ENCODE measurements around the gene RXRA.
"Not testable (repeated sequence)": the region's sequence is repeated elsewhere in the genome, so short reads cannot be mapped to it uniquely, and the experiment has no call there.

Gene RXRA

GRCh38 chr9:134294153-134295071 is 31.8 kb upstream of the RXRA start:
- no peak for DNase-seq

DNA sequence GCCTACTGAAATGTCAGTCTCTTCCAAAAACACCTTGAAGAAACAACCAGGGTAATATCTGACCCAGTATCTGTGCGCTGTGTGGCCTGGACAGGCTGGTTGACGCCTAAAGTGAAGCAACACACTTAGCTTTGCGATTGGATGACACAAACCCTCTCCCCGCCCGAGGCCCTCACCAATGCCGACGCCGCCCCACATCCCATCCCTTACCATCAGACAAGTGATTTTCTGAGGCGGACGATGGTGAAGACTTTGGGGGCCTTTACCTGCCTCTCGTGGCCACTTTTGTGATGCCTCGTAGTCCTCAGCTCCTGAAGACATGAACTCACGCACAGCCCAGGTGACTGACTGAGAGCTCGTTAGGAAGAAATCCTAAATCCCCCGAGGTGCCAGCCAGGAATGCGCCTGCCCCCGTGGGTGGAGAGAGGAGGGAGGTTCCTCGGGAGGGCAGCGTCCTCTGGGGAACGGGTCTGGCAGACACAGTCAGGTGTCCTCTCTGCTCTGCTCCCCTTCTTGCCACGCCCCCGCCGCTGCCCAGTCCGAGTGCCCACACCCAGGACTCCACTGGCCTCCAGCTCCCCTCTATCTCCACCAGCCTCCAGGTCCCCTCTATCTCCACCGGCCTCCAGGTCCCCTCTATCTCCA is 31.0 kb upstream of the RXRA start:
- DNase-seq, result no peak

DNA sequence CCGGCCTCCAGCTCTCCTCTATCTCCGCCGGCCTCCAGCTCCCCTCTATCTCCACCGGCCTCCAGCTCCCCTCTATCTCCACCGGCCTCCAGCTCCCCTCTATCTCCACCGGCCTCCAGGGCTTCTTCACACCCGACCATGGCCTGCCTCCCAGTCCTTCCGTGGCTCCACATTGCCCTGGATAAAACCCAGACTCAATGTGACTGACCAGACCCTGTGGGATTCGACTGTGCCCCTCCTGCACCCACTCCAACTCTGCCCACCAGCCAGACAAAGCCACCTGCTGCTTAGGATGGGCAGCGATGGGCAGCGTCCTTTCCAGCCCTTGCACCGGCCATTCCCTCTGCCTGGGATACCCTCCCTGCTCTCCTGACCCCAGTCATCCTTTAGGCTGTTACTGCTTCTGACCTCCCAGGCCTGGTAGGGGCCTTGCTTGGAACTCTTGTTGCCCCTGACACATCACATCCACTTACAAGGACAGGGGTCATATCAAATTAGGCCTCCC is 30.5 kb upstream of the RXRA start:
- DNase-seq, result no peak

DNA sequence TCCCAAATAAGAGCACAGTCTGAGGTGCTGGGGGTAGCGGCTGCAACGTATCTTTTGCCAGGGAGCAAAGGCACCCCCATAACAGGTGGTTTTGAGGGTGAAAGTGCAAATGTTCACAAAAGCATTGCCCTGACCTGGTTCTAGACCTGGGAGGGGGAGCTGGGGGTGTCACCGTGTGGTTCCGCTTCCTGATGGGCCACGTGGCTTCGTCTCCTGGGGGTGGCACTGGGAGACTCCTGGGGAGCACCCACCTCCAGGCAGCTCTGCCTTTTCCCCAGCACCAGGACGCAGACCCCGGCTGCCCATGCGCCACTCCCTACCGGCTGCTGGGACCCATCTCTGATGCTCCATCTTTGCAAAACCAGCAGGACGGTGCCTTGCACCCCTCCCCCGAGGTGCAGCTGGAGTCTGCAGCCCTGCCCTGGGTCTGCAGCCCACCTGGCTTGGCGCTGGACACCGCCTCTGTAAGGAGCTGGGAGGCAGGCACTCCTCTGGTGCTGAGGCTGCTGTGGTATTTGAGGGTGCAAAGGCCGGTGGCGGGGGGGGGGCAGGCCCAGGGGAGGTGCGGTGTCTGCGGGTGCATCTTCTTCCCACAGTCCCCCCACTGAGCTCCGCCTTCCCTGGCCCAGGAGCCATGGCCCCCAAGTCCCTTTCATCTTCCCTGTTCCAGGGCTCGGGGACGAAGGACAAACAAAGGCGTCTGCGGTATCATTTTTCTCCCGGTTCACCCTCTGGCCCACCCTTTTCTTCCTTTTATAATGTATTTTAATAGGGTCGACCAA is 29.8 kb upstream of the RXRA start:
- no peak for DNase-seq

- no peak for DNase-seq
Measured at GRCh38 chr9:134297083-134297410, 29.2 kb upstream of the RXRA start.

- DNase-seq, result no peak
Measured at GRCh38 chr9:134297576-134297975, 28.7 kb upstream of the RXRA start.

DNA sequence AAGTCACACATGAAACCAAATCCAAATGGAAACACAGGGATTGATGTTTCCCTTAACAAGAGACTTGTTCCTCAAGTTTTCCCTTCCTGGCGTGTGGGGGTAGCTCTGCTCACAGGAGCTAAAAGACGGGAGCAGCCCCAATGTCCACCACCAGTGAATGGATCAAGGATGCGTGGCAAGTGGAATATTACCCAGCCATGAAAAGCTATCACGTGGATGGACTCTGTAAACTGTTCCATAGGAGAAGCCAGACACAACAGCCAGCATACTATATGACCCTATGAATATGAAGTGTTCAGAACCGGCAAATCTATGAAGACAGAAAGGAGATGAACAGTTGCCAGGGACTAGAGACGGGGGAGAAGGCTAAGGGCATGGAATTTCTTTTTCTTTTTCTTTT is 28.3 kb upstream of the RXRA start:
- DNase-seq, result no peak

GRCh38 chr9:134299068-134299467 is 27.2 kb upstream of the RXRA start:
- no peak for DNase-seq

- no peak for DNase-seq
Measured at GRCh38 chr9:134299883-134300282, 26.4 kb upstream of the RXRA start.

GRCh38 chr9:134301387-134302129 is 24.7 kb upstream of the RXRA start:
- DNase-seq, result peak; percentile 72

- no peak for DNase-seq
Measured at GRCh38 chr9:134302130-134302817, 24.0 kb upstream of the RXRA start.

DNA sequence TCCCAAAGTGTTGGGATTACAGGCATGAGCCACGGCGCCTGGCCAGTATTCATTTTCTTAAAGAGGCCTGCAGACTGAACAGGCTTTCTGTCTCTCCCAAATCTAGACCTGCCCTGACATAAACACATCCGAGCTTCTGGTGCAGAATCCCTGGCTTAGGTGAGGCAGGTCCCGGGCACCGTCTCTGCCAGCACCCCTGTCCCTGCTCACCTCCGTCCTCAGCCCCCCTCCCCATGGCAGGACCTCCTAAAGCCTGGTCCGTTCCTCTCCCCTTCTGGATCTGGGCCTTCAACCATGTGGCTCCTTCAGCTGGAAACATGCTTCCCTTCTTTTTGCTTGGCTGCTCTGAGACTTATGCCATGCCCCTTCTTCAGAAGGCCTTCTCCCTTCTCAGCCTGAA is 22.7 kb upstream of the RXRA start:
- DNase-seq, result no peak

DNA sequence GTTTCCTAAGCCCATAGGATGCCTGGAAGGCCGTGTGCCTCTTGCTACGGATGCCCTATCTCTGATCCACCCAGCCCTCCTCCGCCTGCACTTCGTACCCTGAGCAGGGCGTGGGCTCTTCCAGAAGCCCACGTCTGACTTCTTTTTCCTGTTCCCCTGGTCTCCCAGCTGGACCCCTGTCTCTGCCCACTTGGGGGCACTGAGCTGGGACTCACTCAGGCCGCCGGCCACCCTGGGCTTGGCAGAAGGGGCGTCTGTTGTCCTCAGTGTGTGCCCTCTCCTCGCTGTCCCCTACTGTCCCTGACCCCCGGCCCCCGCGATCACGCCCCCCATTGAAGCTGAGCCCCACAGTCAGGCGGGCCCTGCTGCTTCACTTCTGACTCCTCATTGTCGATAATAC is 22.0 kb upstream of the RXRA start:
- no peak for DNase-seq

DNA sequence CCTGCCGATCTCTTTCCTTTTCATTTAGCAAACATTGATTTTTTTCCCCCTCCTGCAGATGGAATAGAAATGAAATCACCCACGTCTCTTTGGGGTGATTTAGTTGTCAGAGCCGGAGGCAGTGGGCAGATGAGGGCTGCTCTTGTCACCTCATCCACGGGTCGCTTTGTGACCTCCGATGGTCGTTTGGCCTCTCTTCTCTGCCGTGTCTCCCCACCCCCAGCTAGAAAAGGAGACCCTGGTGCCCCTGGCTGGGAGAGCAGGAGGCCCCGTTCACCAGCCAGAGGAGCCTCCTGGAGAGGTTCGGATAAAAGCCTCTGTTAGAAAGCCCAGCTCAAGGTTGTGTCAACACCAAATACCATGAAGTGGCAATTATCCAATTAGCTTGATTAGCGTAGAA is 21.6 kb upstream of the RXRA start:
- no peak for DNase-seq

DNA sequence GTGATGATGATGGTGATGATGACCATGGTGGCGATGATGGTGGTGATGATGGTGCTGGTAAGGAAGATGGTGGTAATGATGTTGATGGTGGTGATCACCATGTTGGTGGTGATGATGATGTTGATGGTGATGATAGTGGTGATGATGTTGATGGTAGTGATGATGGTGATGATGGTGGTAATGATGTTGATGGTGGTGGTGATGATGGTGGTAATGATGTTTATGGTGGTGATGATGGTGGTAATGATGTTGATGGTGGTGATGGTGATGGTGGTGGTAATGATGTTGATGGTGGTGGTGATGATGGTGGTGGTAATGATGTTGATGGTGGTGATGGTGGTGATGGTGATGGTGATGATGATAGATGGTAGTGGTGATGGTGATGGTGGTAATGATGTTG is 20.7 kb upstream of the RXRA start:
- DNase-seq, result no peak

GRCh38 chr9:134306042-134306441 is 20.2 kb upstream of the RXRA start:
- not testable (repeated sequence) for DNase-seq

GRCh38 chr9:134306636-134307600 is 19.3 kb upstream of the RXRA start:
- DNase-seq, result no peak

DNA sequence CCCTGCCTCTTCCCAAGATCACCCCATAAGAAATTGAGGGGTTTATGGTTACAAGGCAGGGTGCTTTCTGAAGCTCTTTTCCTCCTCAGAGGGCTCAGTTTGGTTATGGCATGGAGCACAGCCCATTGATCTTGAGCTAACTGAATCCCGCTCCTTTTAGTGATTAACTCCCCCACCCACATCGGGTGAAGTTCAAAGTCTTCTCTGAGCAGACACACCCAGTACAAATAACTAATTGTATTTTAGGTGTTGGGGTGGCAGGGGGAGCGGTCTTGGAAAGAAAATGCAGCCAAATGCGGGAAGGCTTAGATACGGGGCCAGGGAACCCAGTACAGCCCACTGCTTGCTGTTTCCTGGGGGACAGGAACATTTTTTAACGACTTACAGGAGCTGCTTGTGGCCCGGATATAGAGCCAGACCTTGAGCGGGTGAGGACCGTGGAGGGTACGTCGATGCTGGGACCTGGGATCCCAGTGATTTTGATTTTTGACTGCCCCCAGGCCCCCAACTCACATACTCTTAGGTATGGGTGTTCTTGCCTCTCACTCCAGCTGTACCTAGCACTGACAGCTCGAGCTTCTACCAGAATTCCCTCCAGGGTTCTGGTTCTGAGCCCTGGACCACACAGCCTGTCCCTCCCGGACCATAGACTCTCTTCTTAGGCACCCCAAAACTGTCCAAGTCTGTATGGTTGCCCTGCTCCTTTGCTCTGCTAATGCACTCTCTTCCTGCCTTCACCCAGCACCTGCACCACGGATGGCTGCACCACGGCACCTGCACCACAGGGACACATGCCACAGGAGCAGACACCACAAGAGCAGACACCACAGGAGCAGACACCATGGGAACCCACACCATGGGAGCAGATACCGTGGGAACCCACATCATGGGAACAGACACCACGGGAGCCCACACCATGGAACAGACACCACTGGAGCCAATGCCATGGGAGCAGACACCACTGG is 18.3 kb upstream of the RXRA start:
- no peak for DNase-seq

- DNase-seq, result not testable (repeated sequence)
Measured at GRCh38 chr9:134308639-134309220, 17.5 kb upstream of the RXRA start.

Data from activated naive CD4-positive, alpha-beta T cell treated with Interleukin-2 at 50 U/mL for 16 hours (primary cell).